HG02642 (cell line): Measurements from ENCODE around the gene IRAG1.

Experiments
- ATAC-seq: cut with Tn5 transposase; IDR thresholded peaks from one replicate; pipeline ENCODE4 v1.9.1; 2021; ENCODE audit warnings: mild to moderate bottlenecking; ENCODE audit not compliant: unreplicated experiment, poor library complexity

The IRAG1 gene

DNA sequence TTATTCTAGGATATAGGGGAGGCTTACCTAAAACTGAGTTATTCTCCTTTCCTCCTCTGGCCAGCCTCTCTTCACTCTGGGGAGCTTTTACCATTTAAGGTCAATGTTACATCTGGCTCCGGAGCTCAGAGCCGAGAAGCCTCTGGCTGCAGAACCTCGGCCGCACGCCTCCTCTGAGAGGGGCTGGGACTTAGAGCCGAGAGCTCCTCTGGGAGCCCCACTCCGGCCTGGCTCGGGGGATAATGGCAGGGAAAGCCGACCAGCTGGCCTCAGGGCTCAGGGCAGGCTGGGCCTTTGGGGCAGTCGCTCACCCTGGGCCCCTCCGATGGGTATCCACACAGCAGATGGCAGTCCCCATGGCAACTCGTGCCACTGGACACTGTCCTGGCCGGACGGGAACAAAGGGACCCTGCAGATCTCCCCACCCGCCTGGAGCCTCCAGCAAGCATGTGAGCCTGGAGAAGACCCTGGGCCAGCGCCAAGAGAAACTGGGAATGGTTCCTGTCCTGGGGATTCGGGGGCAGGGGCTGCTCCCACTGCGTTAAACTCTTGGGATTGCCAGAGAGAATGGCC is at the start of gene IRAG1:
TSS of gene IRAG1 (minus strand) at position 247 of the 573 bp plus-strand sequence. CDS start at position 94, 153 bp downstream.
- no peak for ATAC-seq

- ATAC-seq = no peak
These were observed 49.1 kb upstream of the IRAG1 start for GRCh38 chr11:10742460-10743208.

- peak; percentile 98 for ATAC-seq
These were observed 42.2 kb upstream of the IRAG1 start for GRCh38 chr11:10735481-10736475.

GRCh38 chr11:10731064-10731680 is 37.6 kb upstream of the IRAG1 start:
- ATAC-seq = no peak

DNA sequence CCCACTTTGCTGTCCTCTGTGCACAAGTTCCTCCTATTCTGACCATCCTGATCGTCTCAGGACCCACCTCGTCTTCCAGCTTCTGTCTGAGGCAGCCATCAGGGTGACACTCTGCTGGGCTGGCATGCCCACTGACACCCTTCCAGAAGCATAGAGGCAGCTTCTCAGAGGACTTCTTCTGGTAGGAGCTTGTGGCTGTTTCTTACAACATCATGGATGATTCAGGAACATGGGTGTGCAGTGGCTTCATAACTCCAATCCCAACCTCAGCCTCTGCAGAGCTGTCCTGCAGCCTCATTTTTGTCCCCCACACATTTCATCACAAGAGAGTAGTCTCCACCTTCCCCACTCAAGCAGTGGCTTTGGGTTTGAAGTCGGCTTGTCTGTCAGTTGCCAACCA is 36.6 kb upstream of the IRAG1 start:
- no peak for ATAC-seq

DNA sequence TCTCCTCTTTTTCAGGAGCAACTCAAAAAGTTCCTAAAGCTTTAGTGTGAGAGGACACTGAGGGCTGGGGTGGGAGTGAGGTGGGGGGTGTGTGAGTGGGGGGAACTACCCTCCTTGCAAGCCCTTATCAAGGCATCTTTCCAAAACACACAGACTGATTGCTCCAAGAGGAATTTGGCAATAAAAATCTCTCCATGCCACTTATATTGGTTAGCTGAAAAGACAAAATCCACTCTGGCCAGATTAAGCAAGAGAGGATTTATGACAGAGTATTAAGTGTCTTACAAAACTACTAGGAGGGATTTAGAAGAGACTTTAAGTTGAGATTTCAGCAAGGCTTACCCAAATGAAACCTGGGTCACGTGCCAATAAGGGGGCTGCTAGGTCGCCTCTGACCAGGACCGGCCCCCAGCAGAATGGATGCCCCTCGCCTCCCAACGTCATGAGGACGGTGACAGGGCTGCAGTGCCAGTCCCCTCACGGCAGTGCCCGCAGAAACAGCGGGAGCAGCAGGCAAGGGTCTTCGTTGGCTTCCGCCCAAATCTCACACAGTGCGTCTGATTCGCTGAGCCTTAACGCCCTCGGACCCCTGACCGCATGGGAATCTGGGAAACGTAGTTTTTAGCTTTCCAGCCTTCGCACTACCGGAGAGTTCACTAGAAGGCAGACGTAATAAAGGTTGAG is 35.4 kb upstream of the IRAG1 start:
- ATAC-seq = no peak

- ATAC-seq = no peak
These were observed 34.6 kb upstream of the IRAG1 start for GRCh38 chr11:10728154-10728553.

- ATAC-seq = no peak
These were observed 33.7 kb upstream of the IRAG1 start for GRCh38 chr11:10727146-10727851.

- no peak for ATAC-seq
These were observed 32.3 kb upstream of the IRAG1 start for GRCh38 chr11:10725907-10726253.

GRCh38 chr11:10725114-10725906 is 31.8 kb upstream of the IRAG1 start:
- ATAC-seq = no peak

DNA sequence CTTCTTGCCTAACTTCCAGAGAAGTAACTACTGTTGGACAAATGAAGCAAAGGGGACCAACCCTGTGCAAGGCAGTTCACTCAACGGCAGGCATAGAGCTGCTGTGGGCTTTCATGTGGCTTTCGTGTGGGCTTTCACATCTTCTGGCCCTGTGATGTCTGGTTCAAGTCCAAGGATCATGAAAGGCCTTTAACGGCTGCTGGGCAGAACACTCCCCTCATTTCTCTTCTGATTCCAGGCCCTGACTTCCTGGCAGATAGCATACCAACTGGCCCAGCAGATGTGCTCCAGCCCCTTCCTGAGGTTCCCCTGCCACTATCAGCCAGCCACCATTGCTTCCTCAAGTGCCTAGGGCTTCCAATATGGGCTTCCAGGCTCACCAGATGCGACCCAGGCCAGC is 28.8 kb upstream of the IRAG1 start:
- ATAC-seq = no peak

DNA sequence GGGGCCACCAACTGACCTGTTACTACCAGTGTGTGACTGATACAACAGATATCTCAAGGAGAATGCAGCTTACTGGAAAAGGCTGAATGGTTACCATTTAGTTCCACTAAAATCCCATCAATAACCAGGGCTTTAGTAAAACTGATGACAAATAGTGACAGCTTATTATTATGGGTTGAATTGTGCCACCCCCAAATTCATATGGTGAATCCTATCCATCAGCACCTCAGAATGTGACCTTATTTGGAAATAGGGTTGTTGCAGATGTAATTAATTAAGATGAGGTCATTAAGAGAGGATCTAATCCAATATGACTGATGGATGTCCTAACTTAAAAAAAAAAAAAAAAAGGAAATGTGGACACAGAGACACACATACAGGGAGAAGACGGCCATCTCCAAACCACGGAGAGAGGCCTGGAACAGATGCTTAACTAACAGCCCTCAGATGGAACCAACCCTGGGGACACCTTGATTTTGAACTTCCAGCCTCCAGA is 27.4 kb upstream of the IRAG1 start:
- no peak for ATAC-seq

GRCh38 chr11:10719616-10720015 is 26.1 kb upstream of the IRAG1 start:
- ATAC-seq = no peak

DNA sequence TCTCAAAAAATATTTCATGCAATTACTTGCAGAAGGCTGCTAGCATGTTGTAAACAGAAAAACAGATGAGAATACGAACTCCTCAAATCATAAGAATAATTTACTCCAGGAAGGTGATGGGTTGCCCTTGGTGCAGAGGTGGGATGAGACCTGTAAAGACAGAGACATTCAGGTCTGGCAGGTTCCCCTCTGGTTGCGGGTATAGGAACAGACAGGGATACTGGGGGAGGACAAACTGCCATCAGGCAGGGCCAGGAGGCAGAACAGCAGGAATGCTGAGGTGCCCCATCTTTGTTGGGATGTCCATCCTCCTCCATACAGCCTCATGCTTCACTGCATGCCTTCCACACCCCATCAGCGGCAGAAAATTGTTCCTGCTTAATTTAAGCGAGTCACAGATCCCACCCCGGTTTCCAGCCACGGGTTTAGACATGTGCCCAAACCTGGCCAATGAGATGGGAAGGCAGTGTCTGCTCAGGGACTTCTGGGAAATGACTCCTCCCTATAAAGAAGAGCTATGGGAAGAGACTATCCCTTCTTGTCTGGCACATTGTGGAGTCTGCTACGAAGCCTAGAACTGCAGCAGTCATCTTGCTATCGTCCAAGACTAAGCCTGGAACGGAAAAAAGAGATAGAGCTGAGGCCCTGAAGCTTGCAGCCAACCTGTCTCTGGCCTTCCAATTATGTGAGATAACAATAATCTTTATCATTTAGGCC is 23.1 kb upstream of the IRAG1 start:
- no peak for ATAC-seq

- no peak for ATAC-seq
These were observed 22.6 kb upstream of the IRAG1 start for GRCh38 chr11:10716122-10716521.

GRCh38 chr11:10715571-10715970 is 22.0 kb upstream of the IRAG1 start:
- no peak for ATAC-seq

DNA sequence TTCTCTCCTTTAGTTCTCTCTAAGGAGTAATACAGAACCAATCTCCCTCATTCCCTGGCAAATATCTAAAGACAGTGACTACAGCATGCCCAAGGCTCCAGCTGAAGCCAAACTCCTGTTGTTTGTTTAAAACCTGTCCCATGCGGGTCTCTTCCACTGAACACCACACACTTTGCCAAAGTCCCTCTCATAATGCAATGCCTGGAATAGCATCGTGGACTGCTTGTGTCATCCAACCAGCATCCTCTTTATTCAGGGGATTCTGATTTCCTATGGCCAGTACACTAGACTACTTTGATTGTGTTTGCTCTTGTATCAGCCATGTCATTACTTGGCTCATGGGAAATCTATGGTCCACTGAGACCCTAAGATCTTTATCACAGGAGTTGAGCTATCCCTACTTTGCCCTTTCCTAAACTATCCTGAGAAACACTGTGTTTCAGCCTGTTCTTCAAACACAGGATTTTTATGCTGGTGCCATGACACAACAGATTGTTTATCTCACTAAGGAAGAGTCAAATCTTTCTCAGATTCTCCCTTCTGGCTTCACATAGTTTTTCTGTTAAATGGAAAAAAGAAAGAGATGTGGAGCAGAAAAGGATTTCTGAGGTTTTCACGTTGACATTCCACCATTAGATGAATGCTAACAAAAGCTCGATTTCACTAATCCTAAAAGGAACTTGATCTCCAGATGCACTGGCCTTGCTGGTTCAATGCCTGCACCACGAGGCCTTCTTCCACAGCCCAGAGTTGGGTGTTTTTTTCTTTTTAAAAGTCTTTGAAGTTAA is 15.9 kb upstream of the IRAG1 start:
- ATAC-seq = no peak
